Prostate gland (tissue), 2 donors: Measurements from ENCODE around the gene PPM1G. TPM values are rescaled to one million over a fixed set of nuclear protein-coding genes. Genes with fewer than 3 reads are reported as not detected.
A peak's percentile ranks its signal among the peaks of the same experiment; 100 is the strongest.

Experiments used
- DNase-seq: peaks from one replicate; pipeline ENCODE4 v3.0.0-alpha.2; 2019; ENCODE audit warnings: low spot score
- H3K27ac ChIP-seq, 2 donors: fragments of 200-600 bp; sonication (generic); 2 replicates each; pipeline ENCODE4 v1.5.1; 2017 to 2019
- H3K27me3 ChIP-seq: fragments of 200-600 bp; sonication (generic); replicated peaks from 2 replicates; pipeline ENCODE4 v1.5.1; 2019; ENCODE audit not compliant: insufficient read depth
- H3K36me3 ChIP-seq, 2 donors: fragments of 200-600 bp; sonication (generic); 1 replicate in 1 of 2; 2 replicates in 1 of 2; pipeline versions ENCODE4 v1.5.1 to v1.8.1; 2017 to 2019
- H3K4me1 ChIP-seq: fragments of 200-600 bp; sonication (generic); replicated peaks from 2 replicates; pipeline ENCODE4 v1.5.1; 2019
- H3K4me3 ChIP-seq, 2 donors: fragments of 200-600 bp; sonication (generic); 2 replicates each; pipeline ENCODE4 v1.5.1; 2017 to 2019
- H3K9me3 ChIP-seq: fragments of 200-600 bp; sonication (generic); 2 replicates; pipeline ENCODE4 v1.5.1; 2017
- CTCF ChIP-seq, 4 experiments: fragments of 200-600 bp in 2 of 4; fragments of 450-650 bp in 2 of 4; sonication (generic) in 2 of 4; IDR thresholded peaks; 1 replicate in 3 of 4; 2 replicates in 1 of 4; pipeline ENCODE4 v1.5.1; 2016 to 2019; ENCODE audit warnings: antibody characterized with exemption in 4 of 4, mild to moderate bottlenecking in 2 of 4, moderate library complexity in 2 of 4
- POLR2A ChIP-seq: fragments of 450-650 bp; IDR thresholded peaks from one replicate; pipeline ENCODE4 v1.6.1; 2016; ENCODE audit warnings: antibody characterized with exemption, mild to moderate bottlenecking
- POLR2AphosphoS5 ChIP-seq: sonication (generic); formaldehyde crosslinking; IDR thresholded peaks from one replicate; pipeline ENCODE4 v1.6.1; 2017; ENCODE audit warnings: antibody characterized with exemption
- WGBS: methylation state at CpG from one replicate; pipeline ENCODE4 v1.1.5; 2018; 5-methylcytosine and 5-hydroxymethylcytosine counted together
- intact Hi-C: fragments of 100-400 bp; cut with DNase I; formaldehyde crosslinking; loops from one replicate; pipeline ENCODE4 v1.14.2; 2022
- total RNA-seq, 2 donors: library from RNA; depleted of rRNA; stranded (reverse); fragments of >200 nt; gene quantifications; one replicate each; pipeline ENCODE4 v1.1.0, GENCODE V29; 2016

Gene PPM1G
- total RNA-seq, 2 donors from 2014 or later, result 57.2 to 65.4 TPM

- Histone ChIP-seq H3K27ac (no peak overlapping the region), H3K27me3 (no peaks in the 10 kb centered on the region), H3K4me3 (no peak overlapping the region), H3K36me3 (no peaks in the 10 kb centered on the region), H3K4me1 (no peaks in the 10 kb centered on the region), H3K9me3 (no peaks in the 10 kb centered on the region)
- no peak for DNase-seq
- intact Hi-C loops, result no loop called here
- TF ChIP-seq POLR2AphosphoS5 (no peak), CTCF (IDR thresholded peaks at IDR 0.05) (no peak), POLR2A (no peak)
Observed at GRCh38 chr2:27420996-27421395, 11.6 kb upstream of the PPM1G start.

- TF ChIP-seq POLR2A (no peak), POLR2AphosphoS5 (no peak)
- 96% methylated on average over 6 of the region's 6 CpGs for WGBS
- DNase-seq, result no peak
- intact Hi-C loops, result no loop called here
- Histone ChIP-seq H3K9me3 (no peaks in the 10 kb centered on the region), H3K36me3 (no peaks in the 10 kb centered on the region), H3K4me3 (no peak overlapping the region), H3K27ac (no peak overlapping the region), H3K4me1 (no peaks in the 10 kb centered on the region), H3K27me3 (no peaks in the 10 kb centered on the region)
Observed at GRCh38 chr2:27416151-27416550, 6.8 kb upstream of the PPM1G start.

GRCh38 chr2:27412419-27413152 is 3.2 kb upstream of the PPM1G start:
- intact Hi-C loops, result no loop called here
- 80% methylated on average over 9 of the region's 9 CpGs for WGBS

GRCh38 chr2:27408601-27409320 is 630 bp downstream of the PPM1G start:
- Histone ChIP-seq H3K27ac (peak overlapping the region; percentile 76 to 81), H3K4me3 (peak overlapping the region; percentile 76 to 97), H3K4me1 (no peaks in the 10 kb centered on the region), H3K9me3 (no peaks in the 10 kb centered on the region), H3K36me3 (no peaks in the 10 kb centered on the region), H3K27me3 (no peaks in the 10 kb centered on the region)
- intact Hi-C loops, result loop anchor here (2.0 kb wide), 1 partner anchor 20 kb away; the partner anchor contains the start of gene NRBP1
- TF ChIP-seq POLR2AphosphoS5, result no peak
- TF ChIP-seq POLR2A, result no peak
- under 1% methylated on average over 33 of the region's 33 CpGs for WGBS
- no peak for DNase-seq

More at GRCh38 chr2:27412419-27413152, 3.2 kb upstream of the PPM1G start:
- no peak for DNase-seq
- Histone ChIP-seq H3K4me1 (no peaks in the 10 kb centered on the region), H3K4me3 (no peak overlapping the region), H3K27me3 (no peaks in the 10 kb centered on the region), H3K9me3 (no peaks in the 10 kb centered on the region), H3K27ac (no peak overlapping the region), H3K36me3 (no peaks in the 10 kb centered on the region)
- TF ChIP-seq POLR2AphosphoS5 (no peak), CTCF (IDR thresholded peaks at IDR 0.05) (no peak), POLR2A (no peak)

GRCh38 chr2:27407798-27408491 is 1.4 kb downstream of the PPM1G start:
- WGBS, result 51% methylated on average over 16 of the region's 16 CpGs
- H3K27me3 ChIP-seq, result no peaks in the 10 kb centered on the region

More at GRCh38 chr2:27407798-27408491, 1.4 kb downstream of the PPM1G start:
- Histone ChIP-seq H3K27ac (no peak overlapping the region), H3K4me3 (peak overlapping the region in 1 of 2 donors; percentile 76), H3K4me1 (no peaks in the 10 kb centered on the region), H3K36me3 (no peaks in the 10 kb centered on the region), H3K9me3 (no peaks in the 10 kb centered on the region)
- TF ChIP-seq CTCF (IDR thresholded peaks at IDR 0.05) (peak in 3 of 4 experiments; percentile 41 to 63 (median 57)), POLR2A (no peak), POLR2AphosphoS5 (no peak)
- intact Hi-C loops, result loop anchor here (2.0 kb wide), 1 partner anchor 21 kb away; the partner anchor contains the start of gene NRBP1
- DNase-seq, result peak; percentile 10
